Keratinocyte (primary cell): ENCODE data around the gene ZNF157.

ENCODE experiments used
- EZH2 ChIP-seq: IDR thresholded peaks from one replicate; pipeline ENCODE4 v1.6.1; 2012; ENCODE audit warnings: inconsistent platforms, mild to moderate bottlenecking, low read length, moderate library complexity
- TF ChIP-seq, protein P1 (sequence below), 3 experiments: IDR thresholded peaks in 1 of 3; conservative IDR thresholded peaks in 1 of 3; optimal IDR thresholded peaks in 1 of 3; 2 replicates in 2 of 3; 3 replicates in 1 of 3; pipeline versions ENCODE3 to v1.5.1; 2011; ENCODE audit warnings: low read length in 3 of 3, mild to moderate bottlenecking in 3 of 3, moderate library complexity in 2 of 3, control low read depth in 1 of 3, inconsistent platforms in 1 of 3; ENCODE audit not compliant: insufficient read depth in 2 of 3; ENCODE audit errors: extremely low read depth in 1 of 3

DNA sequence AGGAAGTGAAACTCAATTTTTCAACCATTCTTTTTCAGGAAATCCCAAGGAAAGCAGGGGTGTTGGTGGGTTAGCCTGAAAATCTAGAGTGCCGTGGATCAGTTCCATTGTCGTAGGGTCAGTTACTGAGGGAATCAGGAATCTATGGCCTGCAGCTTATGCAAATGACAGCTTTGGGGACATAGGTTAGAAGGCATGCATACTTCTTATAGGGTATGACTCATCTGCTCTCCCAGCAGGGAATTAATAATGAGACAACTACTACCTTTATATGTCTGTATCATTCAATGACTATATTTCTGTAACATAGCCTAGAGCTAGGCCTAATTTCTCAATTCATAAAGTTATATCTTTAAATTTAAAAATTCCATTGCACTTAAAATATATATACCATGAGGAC, 76.1 kb downstream of the ZNF157 start:
- TF ChIP-seq, protein P1, sequence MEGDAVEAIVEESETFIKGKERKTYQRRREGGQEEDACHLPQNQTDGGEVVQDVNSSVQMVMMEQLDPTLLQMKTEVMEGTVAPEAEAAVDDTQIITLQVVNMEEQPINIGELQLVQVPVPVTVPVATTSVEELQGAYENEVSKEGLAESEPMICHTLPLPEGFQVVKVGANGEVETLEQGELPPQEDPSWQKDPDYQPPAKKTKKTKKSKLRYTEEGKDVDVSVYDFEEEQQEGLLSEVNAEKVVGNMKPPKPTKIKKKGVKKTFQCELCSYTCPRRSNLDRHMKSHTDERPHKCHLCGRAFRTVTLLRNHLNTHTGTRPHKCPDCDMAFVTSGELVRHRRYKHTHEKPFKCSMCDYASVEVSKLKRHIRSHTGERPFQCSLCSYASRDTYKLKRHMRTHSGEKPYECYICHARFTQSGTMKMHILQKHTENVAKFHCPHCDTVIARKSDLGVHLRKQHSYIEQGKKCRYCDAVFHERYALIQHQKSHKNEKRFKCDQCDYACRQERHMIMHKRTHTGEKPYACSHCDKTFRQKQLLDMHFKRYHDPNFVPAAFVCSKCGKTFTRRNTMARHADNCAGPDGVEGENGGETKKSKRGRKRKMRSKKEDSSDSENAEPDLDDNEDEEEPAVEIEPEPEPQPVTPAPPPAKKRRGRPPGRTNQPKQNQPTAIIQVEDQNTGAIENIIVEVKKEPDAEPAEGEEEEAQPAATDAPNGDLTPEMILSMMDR (optimal IDR thresholded peaks at IDR 0.05 in 1 of 3, IDR thresholded peaks at IDR 0.05 in 1 of 3, conservative IDR thresholded peaks at IDR 0.05 in 1 of 3; ENCODE audit: extremely low read depth in 1 of 3, insufficient read depth in 2 of 3, low read length in 3 of 3), result no peak
- no peak for TF ChIP-seq EZH2
